GM12874 (cell line): ENCODE data around the gene HDAC10.

Source experiments
- CTCF ChIP-seq: IDR thresholded peaks from 2 replicates; pipeline ENCODE4 v1.5.1; 2011; ENCODE audit warnings: low read depth, mild to moderate bottlenecking, control low read depth, low read length, moderate library complexity; ENCODE audit not compliant: insufficient read depth

HDAC10 gene

DNA sequence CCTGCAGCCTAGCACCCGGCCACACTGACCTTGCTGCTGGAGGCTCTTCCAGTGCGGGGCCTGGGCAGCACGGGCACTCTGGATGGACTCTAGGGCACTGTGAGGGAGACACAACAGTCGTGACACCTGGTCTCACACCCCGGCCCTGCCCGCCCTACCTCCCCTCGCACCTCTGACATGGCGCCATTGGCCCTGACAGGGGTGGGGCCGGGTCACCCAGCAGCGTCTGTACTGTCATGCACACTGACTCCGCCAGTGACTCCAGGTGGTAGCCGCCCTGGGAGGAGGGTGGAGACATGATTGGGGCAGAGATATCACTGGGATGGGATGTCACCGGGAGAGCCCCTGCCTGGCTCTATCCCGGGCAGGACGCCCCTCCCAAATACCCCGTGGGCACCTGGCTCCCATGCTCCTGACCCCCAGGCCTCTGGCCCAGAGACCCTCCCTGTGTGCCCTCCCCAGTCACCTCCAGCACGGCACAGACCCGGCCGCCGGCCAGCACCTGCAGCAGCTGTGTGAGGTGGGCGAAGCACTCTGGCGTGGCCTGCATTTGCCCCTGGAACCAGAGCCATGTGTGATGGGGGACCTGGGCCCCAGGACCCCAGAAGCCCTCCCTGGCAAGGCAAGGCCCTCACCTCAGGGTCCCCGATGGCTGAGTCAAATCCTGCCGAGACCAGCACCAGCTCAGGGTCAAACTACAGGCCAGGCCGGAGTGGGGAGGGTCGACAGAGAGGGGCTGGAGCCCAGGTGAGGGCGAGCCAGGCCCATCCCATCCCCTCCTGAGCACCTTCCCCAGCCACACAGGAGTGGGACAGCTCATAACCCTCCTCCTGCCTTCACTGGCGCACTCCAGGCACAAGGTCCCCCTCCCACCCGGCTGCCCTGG lies 2.6 kb downstream of the HDAC10 start:
- no peak for TF ChIP-seq CTCF

DNA sequence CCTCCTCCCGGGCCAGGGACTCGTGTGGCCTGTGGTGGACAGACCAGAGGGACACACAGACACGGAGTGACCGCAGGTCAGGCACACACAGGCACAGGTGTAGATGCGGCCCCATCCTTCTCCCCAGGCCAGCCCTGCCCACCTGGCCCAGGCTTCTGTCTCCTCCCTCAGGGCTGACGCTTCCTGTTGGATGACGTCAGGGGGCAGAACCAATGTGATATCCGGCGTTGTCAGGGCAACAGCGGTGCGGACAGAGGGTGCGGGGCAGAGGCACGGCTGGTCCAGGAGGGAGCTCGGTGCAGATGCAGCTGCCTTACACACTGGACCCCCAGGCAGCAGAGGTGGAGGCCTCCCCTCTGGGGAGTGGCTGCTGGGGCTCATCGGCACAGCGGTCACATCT lies 3.3 kb downstream of the HDAC10 start:
- TF ChIP-seq CTCF: no peak

GRCh38 chr22:50246242-50247175 lies 4.6 kb downstream of the HDAC10 start:
- TF ChIP-seq CTCF: peak; percentile 17; the same call in 1 of the 2 replicates

GRCh38 chr22:50245214-50246072 lies 5.6 kb downstream of the HDAC10 start:
- no peak for TF ChIP-seq CTCF

DNA sequence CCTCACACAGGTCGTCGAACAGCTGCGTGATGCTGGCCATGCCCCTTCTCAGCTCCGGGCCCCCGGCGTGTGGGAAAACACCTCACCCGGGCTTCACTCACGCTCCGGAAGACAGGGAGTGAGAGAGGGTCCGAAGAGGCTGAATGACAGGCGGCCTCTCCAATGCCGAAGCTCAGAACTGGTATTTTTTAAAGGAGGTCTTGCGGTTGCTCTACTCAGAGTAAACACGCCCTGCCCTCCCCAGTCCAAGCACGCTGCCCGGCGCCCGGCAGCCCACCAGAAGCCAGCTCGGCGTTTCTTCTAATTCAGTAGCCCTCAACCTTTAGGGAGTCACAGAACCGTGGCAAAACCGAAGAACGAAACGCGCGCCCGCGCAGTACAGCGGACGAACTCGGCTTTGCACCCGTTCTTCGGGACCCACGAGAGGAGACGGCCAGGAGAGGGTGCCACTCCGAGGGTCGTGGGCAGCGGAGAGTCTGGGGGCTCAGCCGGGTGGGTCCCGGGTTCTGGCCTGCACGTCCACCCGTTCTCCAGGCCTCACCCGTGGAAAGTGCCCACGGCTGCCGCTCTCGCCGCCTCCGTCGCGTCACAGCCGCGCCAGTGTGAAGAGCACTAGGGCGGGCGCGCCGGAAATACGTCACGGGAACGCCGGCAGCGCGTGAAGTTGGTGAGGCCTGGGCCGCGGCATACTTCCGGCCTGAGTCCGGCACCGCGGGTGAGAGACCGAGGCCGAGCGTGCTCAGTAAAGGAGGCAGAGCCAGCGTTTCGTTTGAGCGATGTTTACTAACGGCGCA lies 6.4 kb downstream of the HDAC10 start, which contains the start of gene TUBGCP6:
Gene TUBGCP6 (minus strand): TSS at position 604 of the 794 bp plus-strand sequence. CDS start 564 bp downstream, at position 40.
- TF ChIP-seq CTCF: no peak

DNA sequence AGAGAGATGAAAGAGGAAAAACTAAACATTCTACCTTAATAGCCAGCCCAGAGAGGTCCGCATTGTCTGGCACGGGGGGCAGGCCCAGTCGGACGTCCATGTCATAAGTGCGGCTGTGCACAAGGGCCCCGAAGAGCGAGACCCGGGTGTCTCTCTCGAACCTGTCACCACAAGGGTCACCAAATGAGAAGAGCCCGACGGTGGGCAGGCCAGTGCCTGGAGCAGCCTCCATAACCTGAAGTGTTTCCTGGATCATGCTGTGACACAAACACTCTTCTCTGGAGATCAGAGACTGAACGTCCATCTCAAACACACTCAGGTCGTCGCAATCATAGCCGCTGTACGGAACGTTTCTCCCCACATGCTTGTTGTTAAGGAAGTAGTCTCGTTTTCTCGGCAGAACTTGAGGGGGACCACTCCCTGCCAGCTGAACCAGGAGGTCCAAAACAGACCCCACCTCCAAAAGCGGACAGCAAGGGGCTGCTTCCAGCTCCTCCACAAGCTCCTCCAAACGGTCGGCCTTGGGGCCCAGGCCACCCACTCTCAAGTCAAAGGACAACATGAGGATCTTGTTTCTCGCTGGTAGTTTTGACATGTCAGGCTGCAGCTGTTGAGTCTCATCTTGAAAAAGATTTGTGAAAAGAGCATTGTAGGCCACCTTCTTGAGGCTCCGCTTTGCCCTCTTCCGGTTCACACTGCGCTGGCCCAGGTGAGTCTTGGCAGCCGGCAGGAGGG lies 7.2 kb downstream of the HDAC10 start:
- TF ChIP-seq CTCF: no peak
